Subcutaneous abdominal adipose tissue (tissue), 5 donors: ENCODE results near the gene PEMT.
A peak's percentile ranks its signal among the peaks of the same experiment; 100 is the strongest.

Experiments
- H3K27ac ChIP-seq: one replicate; pipeline ENCODE4 v1.7.0; 2013; ENCODE audit warnings: low read depth, mild to moderate bottlenecking, inconsistent platforms, low read length, moderate library complexity
- H3K27me3 ChIP-seq, 5 donors: one replicate each; pipeline ENCODE4 v1.7.0; 2013; ENCODE audit warnings: low read length in 5 of 5, inconsistent platforms in 1 of 5; ENCODE audit not compliant: control insufficient read depth in 5 of 5, insufficient read depth in 4 of 5
- H3K36me3 ChIP-seq, 5 donors: one replicate each; pipeline ENCODE4 v1.7.0; 2013; ENCODE audit warnings: low read length in 5 of 5; ENCODE audit not compliant: control insufficient read depth in 5 of 5, insufficient read depth in 5 of 5
- H3K4me1 ChIP-seq, 5 donors: one replicate each; pipeline ENCODE4 v1.7.0; 2013; ENCODE audit warnings: low read length in 5 of 5, mild to moderate bottlenecking in 3 of 5, moderate library complexity in 1 of 5; ENCODE audit not compliant: control insufficient read depth in 5 of 5, insufficient read depth in 5 of 5
- H3K4me3 ChIP-seq, 5 donors: one replicate each; pipeline ENCODE4 v1.7.0; 2013; ENCODE audit warnings: low read length in 5 of 5, low read depth in 1 of 5
- H3K9ac ChIP-seq, 5 donors: one replicate each; pipeline ENCODE4 v1.7.0; 2013; ENCODE audit warnings: low read length in 5 of 5, mild to moderate bottlenecking in 4 of 5, moderate library complexity in 3 of 5
- H3K9me3 ChIP-seq, 5 donors: one replicate each; pipeline ENCODE4 v1.7.0; 2013; ENCODE audit warnings: low read length in 5 of 5; ENCODE audit not compliant: control insufficient read depth in 5 of 5
- donor health status: healthy.
- donor health status: healthy.
- donor health status: healthy.
- donor health status: healthy.
- donor health status: healthy.

The PEMT gene

DNA sequence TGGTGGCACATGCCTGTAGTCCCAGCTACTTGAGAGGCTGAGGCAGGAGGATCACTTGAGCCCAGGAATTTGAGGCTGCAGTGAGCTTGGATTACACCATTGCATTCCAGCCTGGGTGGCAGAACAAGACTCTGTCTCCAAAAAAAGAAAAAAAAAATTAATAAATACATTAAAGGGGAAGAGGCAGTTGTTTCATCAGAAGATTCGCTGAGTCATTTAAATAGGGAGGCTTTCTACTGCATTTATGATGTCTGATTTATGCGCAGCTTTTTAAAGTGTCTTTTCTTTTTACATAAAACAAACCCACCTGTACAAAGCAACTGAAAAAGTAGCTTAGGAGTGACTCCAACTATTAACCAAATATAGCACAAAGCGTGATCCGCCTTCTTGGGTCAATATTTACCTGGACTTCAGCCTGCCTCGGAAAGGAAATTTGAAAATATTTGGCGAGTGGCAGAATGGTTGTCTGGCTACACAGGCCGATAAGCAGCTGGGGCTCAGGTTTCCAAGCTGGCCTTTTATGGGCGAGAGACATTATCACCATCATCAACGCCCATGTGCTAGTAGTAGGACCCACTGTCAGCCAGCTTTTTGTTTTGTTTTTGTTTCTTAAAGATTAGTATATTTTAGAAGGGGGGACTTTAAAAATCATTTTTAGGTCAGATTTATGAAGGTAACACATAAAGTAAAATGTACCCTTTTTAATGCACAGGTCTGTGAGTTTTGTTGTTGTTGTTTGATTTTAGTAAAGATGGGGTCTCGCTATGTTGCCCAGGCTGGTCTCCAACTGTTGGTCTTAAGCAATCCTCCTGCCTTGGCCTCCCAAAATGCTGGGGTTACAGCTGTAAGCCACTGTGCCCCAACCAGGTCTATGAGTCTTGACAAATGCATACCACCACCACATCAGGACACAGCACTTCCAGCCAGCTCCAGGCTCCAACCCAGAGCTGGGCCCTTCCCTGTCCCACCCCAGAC is 52.8 kb downstream of the PEMT start:
- no peak overlapping the region for H3K4me3 ChIP-seq
- no peaks in the 10 kb centered on the region for H3K27me3 ChIP-seq
- no peak overlapping the region for H3K27ac ChIP-seq
- H3K4me1 ChIP-seq, result peaks cover 0 to 33% (median 8%) of the 10 kb centered on the region in 5 donors
- no peak overlapping the region for H3K9ac ChIP-seq
- H3K9me3 ChIP-seq, result no peaks in the 10 kb centered on the region
- no peaks in the 10 kb centered on the region for H3K36me3 ChIP-seq

- no peak overlapping the region for H3K4me3 ChIP-seq
- H3K9ac ChIP-seq, result no peak overlapping the region
- H3K27me3 ChIP-seq, result no peaks in the 10 kb centered on the region
- H3K36me3 ChIP-seq, result no peaks in the 10 kb centered on the region
- H3K9me3 ChIP-seq, result no peaks in the 10 kb centered on the region
- H3K27ac ChIP-seq, result no peak overlapping the region
- H3K4me1 ChIP-seq, result peaks cover 0 to 26% (median 8%) of the 10 kb centered on the region in 5 donors
Observed at GRCh38 chr17:17537311-17538099, 54.0 kb downstream of the PEMT start.

GRCh38 chr17:17536702-17537101 is 54.8 kb downstream of the PEMT start:
- H3K27me3 ChIP-seq, result no peaks in the 10 kb centered on the region
- peaks cover 0 to 25% (median 8%) of the 10 kb centered on the region in 5 donors for H3K4me1 ChIP-seq
- H3K9ac ChIP-seq, result no peak overlapping the region
- no peaks in the 10 kb centered on the region for H3K36me3 ChIP-seq
- H3K9me3 ChIP-seq, result no peaks in the 10 kb centered on the region
- H3K4me3 ChIP-seq, result no peak overlapping the region
- H3K27ac ChIP-seq, result peak overlapping the region; percentile 57

DNA sequence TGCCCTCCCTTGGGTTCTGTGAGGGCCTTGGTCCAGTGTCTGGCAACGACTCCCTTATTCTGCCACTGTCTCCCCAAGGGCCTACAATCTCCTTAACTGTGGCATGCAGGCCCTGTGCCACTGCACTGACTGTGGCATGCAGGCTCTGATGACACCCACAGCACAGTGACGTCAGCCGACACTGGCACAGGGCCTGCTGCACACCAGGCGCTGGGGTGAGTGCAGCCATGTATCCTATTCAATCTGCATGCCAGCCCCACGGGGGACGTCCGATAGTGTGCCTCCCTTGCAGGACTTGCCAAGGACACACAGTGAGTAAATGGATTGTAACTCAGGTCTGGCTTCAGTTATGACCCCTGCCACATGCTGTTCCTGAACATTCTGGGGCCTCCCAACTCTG is 55.6 kb downstream of the PEMT start:
- H3K9ac ChIP-seq, result peak overlapping the region in 2 of 5 donors; percentile 35 to 53
- no peaks in the 10 kb centered on the region for H3K9me3 ChIP-seq
- H3K36me3 ChIP-seq, result no peaks in the 10 kb centered on the region
- no peaks in the 10 kb centered on the region for H3K27me3 ChIP-seq
- no peak overlapping the region for H3K4me3 ChIP-seq
- H3K4me1 ChIP-seq, result peaks cover 0 to 18% (median 8%) of the 10 kb centered on the region in 5 donors
- H3K27ac ChIP-seq, result peak overlapping the region; percentile 57

DNA sequence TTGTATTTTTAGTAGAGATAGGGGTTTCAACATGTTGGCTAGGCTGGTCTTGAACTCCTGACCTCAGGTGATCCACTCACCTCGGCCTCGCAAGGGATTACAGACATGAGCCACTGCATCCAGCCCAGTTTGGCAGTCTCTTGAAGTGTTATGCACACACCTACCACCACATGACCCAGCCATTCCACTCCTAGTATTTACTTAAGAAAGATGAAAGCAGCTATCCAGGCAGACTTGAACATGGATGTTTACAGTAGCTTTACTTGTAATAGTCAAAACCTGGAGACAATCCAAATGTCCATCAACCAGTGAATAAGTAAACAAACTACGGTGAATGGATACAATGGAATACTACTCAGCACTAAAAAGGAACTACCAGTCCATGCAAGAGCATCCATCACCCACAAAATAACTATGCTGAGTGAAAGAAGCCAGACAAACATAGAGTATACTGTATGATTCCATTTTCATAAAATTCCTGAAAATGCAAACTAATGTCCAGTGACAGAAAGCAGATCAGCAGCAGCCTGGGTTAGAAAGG is 57.5 kb downstream of the PEMT start:
- peaks cover 0 to 14% (median 5%) of the 10 kb centered on the region in 5 donors for H3K4me1 ChIP-seq
- no peaks in the 10 kb centered on the region for H3K36me3 ChIP-seq
- no peaks in the 10 kb centered on the region for H3K27me3 ChIP-seq
- H3K9me3 ChIP-seq, result no peaks in the 10 kb centered on the region
- no peak overlapping the region for H3K27ac ChIP-seq
- H3K4me3 ChIP-seq, result no peak overlapping the region
- H3K9ac ChIP-seq, result no peak overlapping the region

- Histone ChIP-seq H3K4me1 (peaks cover 0 to 23% (median 14%) of the 10 kb centered on the region in 5 donors), H3K27me3 (no peaks in the 10 kb centered on the region), H3K9ac (no peak overlapping the region), H3K27ac (no peak overlapping the region), H3K4me3 (no peak overlapping the region), H3K36me3 (no peaks in the 10 kb centered on the region), H3K9me3 (no peaks in the 10 kb centered on the region)
Observed at GRCh38 chr17:17532991-17533390, 58.5 kb downstream of the PEMT start.

GRCh38 chr17:17531156-17531555 is 60.4 kb downstream of the PEMT start:
- H3K27ac ChIP-seq, result no peak overlapping the region
- no peaks in the 10 kb centered on the region for H3K36me3 ChIP-seq
- H3K27me3 ChIP-seq, result no peaks in the 10 kb centered on the region
- H3K9me3 ChIP-seq, result no peaks in the 10 kb centered on the region
- no peak overlapping the region for H3K4me3 ChIP-seq
- peaks cover 9 to 36% (median 28%) of the 10 kb centered on the region in 5 donors for H3K4me1 ChIP-seq
- no peak overlapping the region for H3K9ac ChIP-seq

DNA sequence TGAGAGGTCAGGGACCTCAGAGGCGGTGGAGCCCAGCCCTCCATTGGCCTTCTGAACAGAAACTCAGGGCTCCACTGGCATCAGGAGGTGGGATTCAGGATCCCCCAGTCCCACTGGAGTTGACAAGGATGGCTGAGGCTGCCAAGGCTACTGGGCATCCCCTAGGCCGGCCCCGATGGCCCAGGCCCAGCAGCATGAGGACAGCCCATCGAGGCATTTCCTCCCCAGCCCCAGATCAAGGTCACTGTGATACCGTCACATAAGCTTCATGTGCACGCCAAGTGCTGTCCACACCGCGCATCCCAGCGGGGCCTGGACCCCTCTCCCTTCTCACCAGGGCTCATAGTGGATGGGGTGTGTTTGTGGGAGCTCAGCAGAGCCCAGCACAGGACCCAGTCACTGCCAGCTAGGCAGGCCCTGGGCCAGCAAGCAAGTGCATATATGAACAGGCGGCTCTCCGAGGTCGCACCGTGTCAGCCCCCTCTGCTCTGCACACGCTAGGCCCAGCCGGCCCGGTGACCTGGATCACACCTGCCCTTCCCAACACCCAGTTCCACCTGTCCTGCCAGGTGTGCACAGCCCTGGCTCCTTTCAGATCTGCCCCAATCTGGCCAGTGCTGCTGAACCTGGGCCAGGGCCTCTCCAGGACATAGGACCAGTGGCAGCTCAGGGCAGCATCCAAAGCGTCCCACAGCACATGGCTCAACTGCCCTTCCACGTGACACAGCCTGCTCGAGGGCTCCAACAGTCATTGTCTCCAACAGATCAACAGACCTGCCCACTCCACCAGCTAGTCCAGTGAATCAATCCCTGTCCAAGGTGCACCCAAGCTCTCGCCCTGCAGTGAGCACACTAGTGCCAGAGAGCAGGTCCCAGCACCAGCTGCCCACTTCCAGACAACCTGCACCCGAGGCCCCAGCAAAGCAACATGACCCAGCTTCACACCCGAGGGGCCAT is 62.5 kb downstream of the PEMT start:
- Histone ChIP-seq H3K9ac (no peak overlapping the region), H3K27ac (peak overlapping the region; percentile 61), H3K4me3 (no peak overlapping the region), H3K9me3 (no peaks in the 10 kb centered on the region), H3K27me3 (no peaks in the 10 kb centered on the region), H3K36me3 (no peaks in the 10 kb centered on the region), H3K4me1 (peaks cover 10 to 40% (median 34%) of the 10 kb centered on the region in 5 donors)

- H3K36me3 ChIP-seq, result no peaks in the 10 kb centered on the region
- H3K27ac ChIP-seq, result peak overlapping the region; percentile 61
- H3K9ac ChIP-seq, result no peak overlapping the region
- H3K9me3 ChIP-seq, result no peaks in the 10 kb centered on the region
- no peaks in the 10 kb centered on the region for H3K27me3 ChIP-seq
- H3K4me3 ChIP-seq, result no peak overlapping the region
- peaks cover 10 to 44% (median 38%) of the 10 kb centered on the region in 5 donors for H3K4me1 ChIP-seq
Observed at GRCh38 chr17:17527956-17528500, 63.5 kb downstream of the PEMT start.
